ENCODE results near the gene BAZ1A.
"Not testable (repeated sequence)": the region's sequence is repeated elsewhere in the genome, so short reads cannot be mapped to it uniquely, and the experiment has no call there.

BAZ1A gene

GRCh38 chr14:34781242-34781641 is 93.9 kb downstream of the BAZ1A start:
- DNase-seq (ENCODE audit: low spot score) = no peak

- no peak for DNase-seq (ENCODE audit: low spot score)
These were observed 94.5 kb downstream of the BAZ1A start for GRCh38 chr14:34780646-34781045.

- no peak for DNase-seq (ENCODE audit: low spot score)
These were observed 96.4 kb downstream of the BAZ1A start for GRCh38 chr14:34778744-34779143.

- DNase-seq (ENCODE audit: low spot score) = peak; percentile 36
These were observed 98.5 kb downstream of the BAZ1A start for GRCh38 chr14:34776611-34777010.

- no peak for DNase-seq (ENCODE audit: low spot score)
These were observed 99.2 kb downstream of the BAZ1A start for GRCh38 chr14:34775922-34776321.

- DNase-seq (ENCODE audit: low spot score) = no peak
These were observed 99.8 kb downstream of the BAZ1A start for GRCh38 chr14:34775342-34775741.

- no peak for DNase-seq (ENCODE audit: low spot score)
These were observed 104.3 kb downstream of the BAZ1A start for GRCh38 chr14:34770901-34771300.

GRCh38 chr14:34766606-34767005 is 108.6 kb downstream of the BAZ1A start:
- no peak for DNase-seq (ENCODE audit: low spot score)

GRCh38 chr14:34766060-34766459 is 109.1 kb downstream of the BAZ1A start:
- DNase-seq (ENCODE audit: low spot score) = no peak

GRCh38 chr14:34755215-34755614 is 119.9 kb downstream of the BAZ1A start:
- DNase-seq (ENCODE audit: low spot score) = no peak

- DNase-seq (ENCODE audit: low spot score) = no peak
These were observed 120.5 kb downstream of the BAZ1A start for GRCh38 chr14:34754687-34755086.

GRCh38 chr14:34750670-34751069 is 124.5 kb downstream of the BAZ1A start:
- no peak for DNase-seq (ENCODE audit: low spot score)

- DNase-seq (ENCODE audit: low spot score) = no peak
These were observed 124.9 kb downstream of the BAZ1A start for GRCh38 chr14:34750233-34750632.

- no peak for DNase-seq (ENCODE audit: low spot score)
These were observed 125.8 kb downstream of the BAZ1A start for GRCh38 chr14:34749408-34749807.

- DNase-seq (ENCODE audit: low spot score) = no peak
These were observed 132.7 kb downstream of the BAZ1A start for GRCh38 chr14:34742270-34743115.

GRCh38 chr14:34741840-34742239 is 133.3 kb downstream of the BAZ1A start:
- DNase-seq (ENCODE audit: low spot score) = no peak

- DNase-seq (ENCODE audit: low spot score) = not testable (repeated sequence)
These were observed 135.0 kb downstream of the BAZ1A start for GRCh38 chr14:34740139-34740538.

GRCh38 chr14:34737079-34737478 is 138.1 kb downstream of the BAZ1A start:
- not testable (repeated sequence) for DNase-seq (ENCODE audit: low spot score)

- DNase-seq (ENCODE audit: low spot score) = no peak
These were observed 141.9 kb downstream of the BAZ1A start for GRCh38 chr14:34733245-34733644.

GRCh38 chr14:34732802-34733201 is 142.4 kb downstream of the BAZ1A start:
- no peak for DNase-seq (ENCODE audit: low spot score)

- DNase-seq (ENCODE audit: low spot score) = no peak
These were observed 151.3 kb downstream of the BAZ1A start for GRCh38 chr14:34723867-34724266.

- peak; percentile 60 for DNase-seq (ENCODE audit: low spot score)
These were observed 152.2 kb downstream of the BAZ1A start for GRCh38 chr14:34722723-34723545.

GRCh38 chr14:34721129-34721528 is 154.0 kb downstream of the BAZ1A start:
- DNase-seq (ENCODE audit: low spot score) = no peak

Data from hematopoietic multipotent progenitor cell treated with erythropoietin and hydrocortisone succinate and interleukin-3 and kit ligand, for 15 days (in vitro differentiated cells).